Thyroid gland (tissue), 4 donors: ENCODE measurements around the gene UNC45B.

ENCODE experiments used
- CTCF ChIP-seq, 6 experiments: fragments of 200-600 bp in 3 of 6; fragments of 450-650 bp in 3 of 6; sonication (generic) in 3 of 6; IDR thresholded peaks; one replicate each; pipeline ENCODE4 v1.5.1; 2016 to 2019; ENCODE audit warnings: antibody characterized with exemption in 6 of 6, mild to moderate bottlenecking in 2 of 6, inconsistent platforms in 1 of 6, moderate library complexity in 1 of 6
- POLR2A ChIP-seq, 2 donors: fragments of 450-650 bp; IDR thresholded peaks; one replicate each; pipeline ENCODE4 v1.6.1; 2017; ENCODE audit warnings: antibody characterized with exemption in 2 of 2, mild to moderate bottlenecking in 2 of 2, moderate library complexity in 1 of 2

- no peak for TF ChIP-seq CTCF (IDR thresholded peaks at IDR 0.05)
- no peak for TF ChIP-seq POLR2A (IDR thresholded peaks at IDR 0.05)
Measured at GRCh38 chr17:35160354-35161201, 13.0 kb downstream of the UNC45B start.
